GM19238 (cell line): ENCODE measurements around the gene LRMDA.
"Not testable (repeated sequence)": the region's sequence is repeated elsewhere in the genome, so short reads cannot be mapped to it uniquely, and the experiment has no call there.

Experiments used
- DNase-seq: peaks from one replicate; pipeline ENCODE4 v3.0.0; 2011; ENCODE audit warnings: low spot score; ENCODE audit not compliant: insufficient read length

Gene LRMDA

GRCh38 chr10:75607576-75607975 is 176.2 kb downstream of the LRMDA start:
- DNase-seq, result no peak

GRCh38 chr10:75610183-75610582 is 178.8 kb downstream of the LRMDA start:
- no peak for DNase-seq

- DNase-seq, result no peak
Observed at GRCh38 chr10:75611172-75611992, 180.0 kb downstream of the LRMDA start.

- DNase-seq, result no peak
Observed at GRCh38 chr10:75611993-75612372, 180.6 kb downstream of the LRMDA start.

GRCh38 chr10:75612904-75613684 is 181.7 kb downstream of the LRMDA start:
- DNase-seq, result no peak

GRCh38 chr10:75613685-75614504 is 182.5 kb downstream of the LRMDA start:
- no peak for DNase-seq

- DNase-seq, result no peak
Observed at GRCh38 chr10:75616076-75616475, 184.7 kb downstream of the LRMDA start.

- DNase-seq, result no peak
Observed at GRCh38 chr10:75616874-75617478, 185.6 kb downstream of the LRMDA start.

- no peak for DNase-seq
Observed at GRCh38 chr10:75617485-75618155, 186.2 kb downstream of the LRMDA start.

- no peak for DNase-seq
Observed at GRCh38 chr10:75619635-75620034, 188.2 kb downstream of the LRMDA start.

- DNase-seq, result no peak
Observed at GRCh38 chr10:75620356-75620755, 188.9 kb downstream of the LRMDA start.

- DNase-seq, result not testable (repeated sequence)
Observed at GRCh38 chr10:75621003-75621402, 189.6 kb downstream of the LRMDA start.

GRCh38 chr10:75622503-75622902 is 191.1 kb downstream of the LRMDA start:
- DNase-seq, result no peak

- DNase-seq, result no peak
Observed at GRCh38 chr10:75623310-75624093, 192.1 kb downstream of the LRMDA start.

GRCh38 chr10:75624638-75625037 is 193.2 kb downstream of the LRMDA start:
- no peak for DNase-seq

GRCh38 chr10:75630746-75631145 is 199.3 kb downstream of the LRMDA start:
- no peak for DNase-seq

- no peak for DNase-seq
Observed at GRCh38 chr10:75632805-75633462, 201.5 kb downstream of the LRMDA start.

GRCh38 chr10:75633568-75633967 is 202.1 kb downstream of the LRMDA start:
- no peak for DNase-seq

GRCh38 chr10:75634947-75635346 is 203.5 kb downstream of the LRMDA start:
- no peak for DNase-seq
